RPMI8226 (cell line): ENCODE data around the gene GRHL3.

Experiments
- DNase-seq: peaks from one replicate; pipeline ENCODE4 v3.0.0-alpha.2; 2015

The GRHL3 gene

DNA sequence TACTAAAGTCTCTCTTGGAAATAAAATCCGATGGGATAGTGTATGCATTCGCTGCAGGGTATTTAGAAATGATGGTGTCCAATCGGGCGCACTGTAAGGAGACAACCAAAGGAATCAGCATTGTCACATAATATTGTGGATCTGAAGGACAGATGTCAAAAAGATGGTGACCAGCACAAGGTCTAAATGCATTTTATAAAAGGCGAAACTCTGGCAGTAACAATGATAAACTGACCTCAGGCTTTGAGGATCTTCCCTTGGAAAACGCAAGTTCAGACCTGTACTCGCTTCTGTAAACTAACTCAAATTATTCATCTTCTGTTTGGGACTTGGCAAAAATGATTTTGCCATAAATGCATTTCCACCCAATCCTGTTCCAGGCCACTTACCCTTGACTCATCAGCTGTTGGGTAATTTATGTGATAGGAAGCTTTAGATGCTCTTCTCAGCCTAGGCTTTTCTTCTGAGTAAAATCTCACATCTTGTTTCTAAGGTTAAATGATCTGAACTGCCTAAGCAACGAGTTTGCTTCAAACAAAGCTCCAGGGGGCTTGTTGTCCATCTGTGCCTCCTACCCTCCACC lies 60.7 kb downstream of the GRHL3 start:
- no peak for DNase-seq

DNA sequence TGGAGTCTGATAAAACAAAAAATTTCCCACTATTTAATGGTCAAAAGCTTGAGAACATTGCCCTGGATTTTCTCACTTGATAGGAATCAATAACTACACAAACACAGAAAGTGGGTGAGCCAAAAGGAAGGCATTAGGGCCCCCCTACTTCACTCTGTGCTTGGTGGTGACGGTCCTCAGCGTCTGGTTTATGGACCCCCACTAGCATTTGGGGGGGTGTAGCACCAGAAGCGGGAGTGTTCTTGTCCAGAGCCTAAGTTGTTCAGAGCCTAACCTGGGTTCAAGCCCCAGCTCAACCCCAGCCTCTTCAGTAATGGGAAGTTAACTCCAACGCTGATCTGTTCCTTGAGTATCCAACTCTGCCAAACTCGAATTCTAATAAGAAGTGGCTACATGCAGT lies 61.4 kb downstream of the GRHL3 start:
- DNase-seq = no peak

DNA sequence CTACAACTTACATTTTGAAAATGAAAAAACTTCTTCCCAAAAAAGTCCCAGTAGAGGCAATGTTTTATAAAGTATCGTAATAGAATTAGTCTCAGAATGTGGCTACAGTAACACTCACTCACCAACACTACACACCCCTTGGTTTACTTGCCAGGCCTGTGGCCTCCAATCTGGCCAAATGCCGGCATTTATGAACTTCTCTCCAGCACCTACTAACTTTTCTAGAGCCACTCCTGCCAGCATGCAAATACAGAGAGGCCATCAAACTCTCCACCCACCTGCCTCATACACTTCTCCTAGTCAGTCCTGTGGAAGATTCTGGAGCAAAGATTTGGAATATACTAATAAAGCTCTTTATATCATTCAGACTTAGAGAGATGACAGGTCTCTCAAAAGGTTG lies 62.1 kb downstream of the GRHL3 start:
- no peak for DNase-seq

DNA sequence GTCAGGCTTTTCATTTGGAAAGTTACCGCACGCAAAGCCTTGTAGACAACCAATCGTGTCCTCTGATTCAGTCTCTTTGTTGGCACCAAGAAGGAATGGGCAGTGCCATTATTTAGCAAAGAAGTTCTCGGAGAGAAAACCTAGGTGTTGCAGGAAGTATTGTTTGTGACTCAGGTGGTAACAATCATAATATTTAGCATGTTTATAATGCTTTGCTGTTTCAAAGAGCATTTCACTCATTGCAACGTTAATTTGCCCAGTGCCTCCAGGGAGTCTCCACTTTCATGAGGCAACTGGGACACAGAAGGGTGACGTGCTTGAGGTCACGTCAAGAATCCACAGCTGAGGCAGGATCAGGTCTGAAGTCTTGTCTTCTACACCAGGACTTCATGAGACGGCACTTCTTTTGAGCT lies 63.0 kb downstream of the GRHL3 start:
- no peak for DNase-seq

DNA sequence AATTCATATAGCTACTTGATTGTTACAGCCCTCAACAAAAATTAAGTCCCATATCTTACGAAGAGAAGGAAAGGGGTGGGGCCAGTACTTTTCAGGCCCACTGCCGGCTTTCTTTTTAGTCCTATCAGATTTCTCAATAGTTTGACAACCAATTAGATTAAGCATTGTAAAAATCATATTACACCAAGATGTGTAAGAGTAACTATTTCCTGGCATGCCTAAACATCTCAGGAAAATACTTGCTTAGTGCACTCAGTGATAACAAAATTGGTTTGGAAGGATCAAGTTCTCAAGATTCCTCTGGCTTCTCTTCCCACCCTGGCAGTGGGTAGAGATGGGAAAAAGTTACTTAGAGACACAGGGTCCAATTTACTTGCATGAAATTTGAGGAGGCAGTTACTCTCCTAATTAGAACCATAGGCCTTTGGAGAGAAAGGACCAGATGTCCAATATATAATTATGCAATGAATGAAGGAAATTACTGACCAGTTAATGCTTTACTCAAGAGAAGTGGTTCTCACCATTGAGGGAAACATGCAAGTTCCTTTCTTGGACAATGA lies 64.3 kb downstream of the GRHL3 start:
- no peak for DNase-seq

DNA sequence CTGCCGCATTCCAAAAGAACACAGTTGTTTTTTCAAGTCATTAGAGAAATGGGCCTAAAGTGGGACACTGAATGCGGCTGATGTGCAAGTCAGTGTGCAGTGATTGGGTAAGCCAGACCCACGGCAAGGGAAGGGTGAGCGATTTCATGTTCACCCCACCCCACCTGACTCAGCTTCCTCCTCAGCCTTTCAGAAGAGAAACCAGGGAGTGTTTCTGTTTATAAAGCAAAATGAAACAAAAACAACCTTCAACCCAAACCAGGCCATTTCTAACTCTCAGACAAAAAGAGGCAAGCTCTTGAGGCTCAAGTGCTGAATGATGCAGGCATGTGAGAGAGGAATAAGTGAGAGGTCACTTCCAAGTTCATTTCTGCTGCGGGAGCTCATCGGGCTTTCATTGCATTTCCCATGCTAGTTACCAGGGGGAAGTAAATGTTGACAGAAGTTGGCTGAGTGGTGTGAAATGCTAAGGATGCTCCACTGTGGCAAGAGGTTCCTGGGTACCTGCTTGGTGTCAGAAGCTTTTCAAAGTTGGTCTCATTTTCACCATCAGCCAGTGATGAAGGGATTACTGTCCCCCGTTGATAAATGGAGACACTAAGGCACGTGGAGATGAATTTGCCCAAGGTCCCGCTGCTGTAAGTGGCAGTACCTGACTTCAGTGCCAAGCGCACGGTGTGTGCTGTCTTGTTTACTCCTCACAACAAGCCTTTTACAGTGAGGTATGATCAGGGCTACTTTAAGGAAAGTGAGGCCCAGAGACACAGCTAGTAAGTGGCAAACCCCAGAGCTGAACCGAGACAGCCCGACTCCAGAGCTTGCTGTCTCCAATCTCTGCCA lies 65.3 kb downstream of the GRHL3 start:
- peak; percentile 71 for DNase-seq

DNA sequence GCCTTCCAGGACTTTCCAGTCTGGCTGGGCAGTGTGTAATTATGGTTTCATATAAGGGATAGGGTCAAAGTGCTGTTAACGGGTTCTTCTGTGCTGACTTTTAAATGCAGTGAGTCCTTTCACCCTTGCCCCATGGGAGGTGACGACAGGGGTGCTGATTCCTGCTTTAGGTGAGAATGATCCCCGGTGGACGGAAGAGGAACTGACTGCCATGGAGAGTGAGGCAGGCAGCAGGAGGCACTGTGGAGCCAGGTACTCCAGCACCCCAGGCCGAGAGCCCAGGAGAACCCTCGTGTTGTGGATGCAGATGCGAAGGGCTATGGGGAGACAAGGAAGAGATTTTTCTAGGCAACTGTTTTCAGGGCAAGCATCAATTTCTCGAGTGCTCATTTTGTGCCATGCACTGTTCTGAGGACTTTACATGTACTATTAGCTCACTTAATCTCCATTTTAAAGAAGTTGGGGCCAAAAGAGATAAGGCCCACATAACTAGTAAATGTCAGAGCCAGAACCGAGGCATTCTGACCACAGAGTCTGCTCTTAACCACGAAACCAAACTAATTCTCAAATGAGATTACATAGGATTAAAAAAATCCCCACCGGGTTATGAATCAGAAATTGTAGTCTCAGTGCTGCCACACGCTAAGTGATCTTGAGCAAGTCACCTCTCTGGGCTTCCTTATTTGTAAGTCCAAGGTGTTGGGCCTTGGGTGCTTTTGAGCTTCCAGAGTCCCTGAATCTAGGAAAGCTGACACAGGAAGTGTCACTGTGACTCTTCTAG lies 66.2 kb downstream of the GRHL3 start:
- DNase-seq = peak; percentile 23

DNA sequence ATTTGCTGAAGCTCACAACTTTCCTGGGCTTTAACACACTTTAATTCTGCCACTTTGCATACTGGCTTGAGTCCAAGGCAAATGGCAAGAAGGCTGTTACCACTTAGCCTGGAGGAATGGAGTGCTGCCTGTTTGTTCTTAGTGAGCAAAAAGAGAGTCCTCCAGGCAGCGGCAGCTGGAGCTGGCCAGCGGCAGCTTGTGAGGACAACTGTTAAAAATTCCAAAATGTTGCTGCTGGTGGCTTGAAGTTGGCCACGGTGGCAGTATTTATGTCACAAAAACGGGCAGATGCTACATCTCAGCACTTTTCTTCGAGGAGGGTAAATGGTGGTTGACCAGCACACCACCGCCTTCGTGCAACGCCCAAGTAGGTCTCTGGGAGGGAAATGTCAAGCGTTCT lies 67.1 kb downstream of the GRHL3 start:
- DNase-seq = peak; percentile 69

DNA sequence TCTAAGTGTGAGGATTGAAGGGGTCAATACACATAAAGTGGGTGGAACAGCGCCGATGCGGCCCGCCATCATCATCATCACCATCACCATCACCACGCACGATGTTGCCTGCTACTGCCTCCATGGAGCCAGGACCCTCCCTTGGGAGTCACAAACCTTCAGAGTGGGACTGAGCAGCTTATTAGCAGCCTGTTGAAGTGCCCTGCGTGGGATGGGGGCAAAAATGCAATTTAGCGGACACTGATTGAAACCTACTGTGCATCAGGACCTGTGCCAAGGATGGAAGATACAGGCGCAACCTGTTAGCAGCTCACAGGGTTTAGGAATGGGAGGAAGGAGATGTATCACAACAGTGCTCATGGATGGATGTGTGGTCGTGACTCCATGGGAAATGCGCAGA lies 67.8 kb downstream of the GRHL3 start:
- no peak for DNase-seq

DNA sequence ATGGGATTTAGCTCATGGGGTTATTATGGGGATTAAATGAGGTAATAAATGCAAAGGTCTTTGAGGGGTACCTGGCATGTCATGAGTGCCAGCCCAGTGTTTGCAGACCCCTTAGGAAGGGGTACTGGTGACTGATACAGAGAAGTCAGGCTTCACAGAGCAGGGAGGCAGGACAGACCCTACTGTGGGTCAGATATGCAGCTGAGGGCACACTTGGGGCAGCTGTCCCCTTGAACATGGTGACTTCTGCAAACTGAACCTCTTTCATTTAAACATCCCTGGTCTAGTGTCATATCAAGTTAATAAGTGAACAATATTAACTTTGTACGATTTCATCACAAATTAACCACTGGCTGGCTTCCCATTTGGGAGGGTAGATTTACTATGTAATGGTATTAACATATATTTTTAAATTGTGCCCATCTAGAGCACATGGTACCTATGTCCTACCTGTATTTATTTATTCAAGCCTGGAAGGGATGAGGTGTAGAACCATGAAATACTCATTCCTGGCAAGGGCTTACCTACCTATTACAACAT lies 68.5 kb downstream of the GRHL3 start:
- no peak for DNase-seq

DNA sequence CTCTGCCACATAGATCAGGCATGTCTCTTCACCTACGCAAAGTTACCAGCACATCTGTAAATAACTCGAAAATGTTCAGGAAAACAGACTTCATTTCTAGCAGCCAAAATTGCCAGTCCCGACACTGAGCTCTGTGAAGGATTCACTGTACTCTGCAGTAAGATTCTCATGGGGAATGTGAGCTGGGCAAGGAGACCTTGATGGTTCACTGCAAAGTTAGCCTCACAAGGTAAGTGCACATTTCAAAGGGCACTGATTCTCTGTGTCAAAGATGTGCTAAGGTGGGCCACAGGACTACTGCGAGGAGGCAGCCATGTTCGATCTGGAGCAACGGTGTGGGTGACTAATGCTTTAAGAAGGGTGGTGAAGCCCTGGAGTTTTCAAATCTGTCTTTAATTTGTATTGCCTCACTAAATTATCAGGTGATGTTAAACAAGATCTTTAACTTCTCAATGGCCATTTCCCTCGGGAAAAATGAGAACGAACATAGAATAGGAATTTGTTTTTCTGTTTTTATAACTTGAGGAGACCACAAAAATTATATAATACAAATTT lies 69.3 kb downstream of the GRHL3 start:
- DNase-seq = no peak

DNA sequence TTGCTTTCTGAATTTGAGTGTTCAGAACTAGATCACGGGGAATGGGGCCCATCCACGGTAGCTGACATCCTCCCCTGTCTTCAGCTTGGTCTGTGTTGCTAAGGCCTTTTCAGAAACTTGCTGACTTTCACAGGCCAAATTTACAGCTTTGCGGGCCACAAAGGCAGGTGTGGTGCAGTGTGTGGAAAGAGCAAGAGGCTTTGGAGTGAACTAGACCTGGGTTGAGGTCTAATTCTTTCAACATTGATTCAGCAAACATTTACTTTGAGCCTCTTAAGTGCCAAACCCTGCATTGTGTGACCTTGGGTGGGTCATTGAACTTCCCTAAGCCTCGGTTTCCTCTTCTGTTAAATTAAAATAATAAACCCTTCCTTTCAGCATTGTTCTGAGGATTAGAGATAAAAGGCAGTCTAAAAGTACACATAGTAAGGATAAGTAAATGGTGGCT lies 70.1 kb downstream of the GRHL3 start:
- peak; percentile 78 for DNase-seq

DNA sequence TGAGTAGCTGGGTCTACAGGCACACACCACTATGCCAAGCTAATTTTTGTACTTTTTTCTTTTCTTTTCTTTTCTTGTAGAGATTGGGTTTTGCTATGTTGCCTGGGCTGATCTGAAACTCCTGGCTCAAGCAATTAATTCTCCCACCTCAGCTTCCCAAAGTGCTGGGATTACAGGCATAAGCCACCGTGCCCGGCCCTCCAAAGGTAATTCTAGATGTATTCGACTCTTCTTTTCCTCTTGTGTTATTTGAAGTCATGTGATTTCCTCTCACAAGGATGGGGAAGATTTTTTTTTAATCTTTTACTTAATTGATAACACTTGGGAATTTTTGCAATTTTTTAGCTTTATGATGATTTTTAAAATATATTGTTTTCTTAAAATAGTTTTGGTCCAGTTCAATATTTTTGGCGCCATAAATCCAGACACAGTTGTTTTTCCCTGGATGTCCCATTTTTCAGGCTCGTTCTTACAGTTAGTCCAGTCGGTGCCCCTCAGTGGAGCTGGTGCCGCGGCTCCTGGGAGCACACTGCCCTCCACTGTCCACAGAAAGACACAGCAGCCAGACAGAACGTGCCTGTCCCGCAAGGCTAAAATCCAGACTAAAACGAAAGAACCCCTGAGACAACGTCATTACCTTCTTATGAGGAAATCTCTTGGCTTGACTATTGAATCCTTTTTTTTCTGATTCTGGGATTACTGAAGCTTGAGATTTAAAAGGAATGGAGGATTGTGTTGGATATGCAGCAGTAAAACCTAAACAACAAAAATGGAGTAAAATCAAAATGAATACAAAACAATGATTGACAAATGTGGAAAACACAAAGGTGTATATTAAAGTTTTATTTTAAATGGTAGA lies 72.0 kb downstream of the GRHL3 start:
- DNase-seq = peak; percentile 85

DNA sequence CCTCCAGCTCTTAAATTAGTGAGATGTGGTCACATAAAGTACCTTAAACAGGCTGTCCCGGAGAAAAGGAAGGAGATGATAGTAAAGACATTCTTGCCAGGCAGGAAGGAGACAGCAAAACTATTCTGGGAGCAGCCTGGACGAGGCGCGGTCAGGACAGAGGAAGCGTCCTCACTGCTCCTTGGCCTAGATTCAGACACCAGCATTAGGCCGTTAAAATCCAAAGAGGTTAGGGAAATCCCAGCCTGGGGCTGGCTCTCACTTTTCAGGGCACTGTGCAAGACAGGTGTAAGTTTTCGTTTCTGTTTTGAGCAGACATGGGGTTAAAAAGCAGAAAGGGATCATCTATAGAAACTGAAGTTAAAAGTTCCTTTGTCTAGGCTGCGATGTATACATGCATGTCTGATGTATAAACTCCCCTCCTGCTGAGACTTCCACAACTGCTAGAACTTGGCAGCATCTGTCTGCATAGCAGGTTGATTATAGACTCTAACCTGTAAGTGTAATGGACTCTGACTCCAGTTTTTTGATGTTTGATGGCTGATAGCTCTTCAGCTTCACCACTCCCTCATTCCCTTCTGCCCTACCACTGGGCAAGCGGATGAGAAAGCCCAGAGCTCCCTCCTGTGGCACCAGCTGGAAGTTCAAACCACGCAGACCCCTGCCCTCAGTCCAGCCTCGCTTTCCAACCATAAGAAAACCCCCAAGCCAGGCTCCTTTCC lies 72.9 kb downstream of the GRHL3 start:
- peak; percentile 80 for DNase-seq

DNA sequence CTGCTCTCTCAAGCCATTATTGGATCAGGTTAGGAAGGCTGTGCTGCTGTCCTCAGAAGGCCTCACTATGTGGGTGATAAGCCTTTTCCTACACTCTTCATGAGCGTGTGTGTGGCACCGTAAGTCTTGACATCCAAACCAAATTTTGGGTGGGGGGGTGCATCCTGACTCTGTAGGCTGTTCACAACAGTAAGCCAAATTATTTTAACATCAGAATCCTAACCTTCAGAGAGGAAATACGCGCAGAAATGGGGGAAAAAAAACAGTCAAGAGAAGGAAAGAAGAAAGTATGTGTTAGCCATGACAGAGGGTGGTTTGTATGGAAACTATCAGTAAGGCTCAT lies 73.4 kb downstream of the GRHL3 start:
- no peak for DNase-seq

DNA sequence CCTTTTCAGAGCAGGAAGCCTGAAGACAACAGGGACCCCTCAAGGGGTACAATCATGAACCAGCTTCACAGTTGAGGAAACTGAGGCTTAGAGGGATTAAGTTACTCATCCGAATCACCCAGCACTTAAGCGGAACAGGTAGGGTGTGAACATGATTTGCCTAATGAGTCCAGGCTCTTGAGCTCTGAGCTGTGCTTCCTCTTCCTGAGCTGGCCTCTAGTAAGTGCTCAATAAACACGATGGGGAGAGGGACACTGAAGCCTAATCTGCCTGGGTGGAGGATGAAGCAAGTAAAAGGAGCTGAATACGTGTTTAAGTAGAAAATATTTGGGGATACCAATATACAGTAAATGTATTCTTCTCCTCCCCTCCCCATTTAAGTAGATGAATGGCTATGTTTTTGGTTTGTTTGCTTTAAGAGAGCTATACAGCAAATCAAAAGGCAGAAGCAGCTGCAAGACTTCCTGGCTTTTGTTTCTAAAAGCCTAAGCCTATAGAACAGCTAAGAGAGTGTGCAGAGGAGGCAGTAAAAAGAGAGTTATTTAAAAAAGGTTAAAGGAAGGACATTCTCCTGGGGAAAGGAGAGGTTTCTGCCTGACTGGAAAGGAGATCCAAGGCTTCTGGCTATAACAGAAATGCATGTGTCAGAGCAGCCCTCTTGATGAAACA lies 74.0 kb downstream of the GRHL3 start:
- no peak for DNase-seq

DNA sequence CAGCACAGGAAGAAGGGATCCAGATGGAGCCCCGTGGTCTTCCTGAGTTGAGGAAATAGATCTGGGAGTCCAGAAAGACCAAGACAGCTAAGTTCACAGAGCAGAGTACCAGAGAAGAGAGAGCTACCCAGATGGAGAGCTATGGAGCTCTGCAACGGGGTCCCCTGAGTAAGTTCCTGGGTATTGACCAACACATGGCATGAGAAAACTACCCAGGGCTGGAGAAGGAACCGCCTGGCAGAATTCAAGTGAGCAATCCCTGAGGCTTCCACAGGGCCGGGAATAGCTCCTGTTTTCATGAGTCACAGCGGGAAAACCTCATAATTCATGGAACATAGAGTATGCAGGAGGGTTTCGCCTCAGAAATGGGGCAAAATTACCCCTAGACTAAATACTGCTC lies 74.7 kb downstream of the GRHL3 start:
- DNase-seq = no peak

DNA sequence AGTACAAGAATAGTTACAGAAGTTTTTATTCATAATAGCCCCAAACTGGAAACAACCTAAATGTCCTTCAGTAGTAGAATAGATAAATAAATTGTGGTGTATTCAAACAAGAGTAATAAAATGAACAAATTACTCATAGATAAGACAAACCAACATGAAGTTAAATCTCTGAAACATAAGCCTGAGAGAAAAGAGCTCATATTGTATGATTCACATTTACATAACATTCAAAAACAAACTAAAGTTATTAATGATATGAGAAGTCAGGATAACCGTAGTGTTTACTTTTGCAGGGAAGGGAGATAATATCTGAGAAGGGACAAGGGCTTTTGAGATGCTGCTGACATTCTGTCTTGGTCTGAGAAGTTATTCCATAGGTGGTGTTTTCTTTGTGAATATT lies 80.9 kb downstream of the GRHL3 start:
- DNase-seq = no peak

DNA sequence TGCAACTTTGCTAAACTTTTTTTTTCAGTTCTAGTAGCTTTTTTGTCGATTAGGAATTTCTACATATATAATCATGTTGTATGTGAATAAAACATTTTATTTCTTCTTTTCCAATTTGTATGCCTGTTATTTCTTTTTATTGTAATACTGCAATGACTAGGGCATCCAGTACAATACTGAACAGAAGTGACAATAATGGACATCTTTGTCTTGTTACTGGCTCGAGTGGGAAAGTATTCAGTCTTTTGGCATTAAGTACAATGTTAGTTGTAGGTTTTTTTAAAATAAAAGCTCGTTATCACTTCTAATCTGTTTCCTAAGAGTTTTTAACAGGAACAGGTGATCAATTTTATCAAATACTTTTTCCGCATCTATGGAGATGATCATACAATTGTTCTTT lies 84.6 kb downstream of the GRHL3 start:
- DNase-seq = no peak
